SK-N-SH (cell line): Measurements from ENCODE around the gene CLDN9. TPM values are rescaled to one million over a fixed set of nuclear protein-coding genes. Genes with fewer than 3 reads are reported as not detected.

Source experiments
- CTCF ChIA-PET: fragments of 300-600, 350-600 bp; formaldehyde crosslinking; extraction: SDS; loops from one replicate; lab custom pipeline; 2021; lab: Yijun Ruan, JAX
- POLR2A ChIA-PET: fragments of 350-600 bp; sonication (Branson Sonifier 250); formaldehyde crosslinking; extraction: SDS; loops from one replicate; lab custom pipeline; 2020; ENCODE audit warnings: antibody characterized with exemption, inconsistent platforms; lab: Yijun Ruan, JAX
- DNase-seq: peaks from one replicate; pipeline ENCODE4 v3.0.0; 2012
- H2AFZ ChIP-seq: fragments of 200-600 bp; sonication (generic); 2 replicates; pipeline ENCODE4 v1.8.1; 2016; ENCODE audit warnings: antibody characterized with exemption, mild to moderate bottlenecking, low read depth
- H3F3A ChIP-seq: fragments of 200-600 bp; sonication (generic); replicated peaks from 2 replicates; pipeline ENCODE3; 2016; ENCODE audit warnings: antibody characterized with exemption, mild to moderate bottlenecking; ENCODE audit not compliant: insufficient read depth
- H3K27ac ChIP-seq, 2 experiments: fragments of 200-500 bp in 1 of 2; fragments of 200-600 bp in 1 of 2; sonication (Bioruptor generic) in 1 of 2; sonication (generic), shearing (Covaris generic) in 1 of 2; 2 replicates each; pipeline versions ENCODE4 v1.5.1 to v1.6.1; 2014 to 2016; ENCODE audit warnings: low read depth in 2 of 2, inconsistent platforms in 1 of 2, low read length in 1 of 2, mild to moderate bottlenecking in 1 of 2, mixed read lengths in 1 of 2
- H3K27me3 ChIP-seq: fragments of 200-600 bp; sonication (generic), shearing (Covaris generic); 2 replicates; pipeline ENCODE4 v1.6.1; 2016; ENCODE audit warnings: mixed run types; ENCODE audit not compliant: insufficient read depth
- H3K36me3 ChIP-seq, 2 experiments: fragments of 200-500 bp in 1 of 2; fragments of 200-600 bp in 1 of 2; sonication (Bioruptor generic) in 1 of 2; sonication (generic) in 1 of 2; replicated peaks in 1 of 2; 2 replicates each; pipeline versions ENCODE3 to v1.5.1; 2014 to 2016; ENCODE audit warnings: low read length in 1 of 2, mild to moderate bottlenecking in 1 of 2; ENCODE audit not compliant: insufficient read depth in 2 of 2, control insufficient read depth in 1 of 2
- H3K4me1 ChIP-seq, 2 experiments: fragments of 200-500 bp in 1 of 2; fragments of 200-600 bp in 1 of 2; sonication (Bioruptor generic) in 1 of 2; sonication (generic), shearing (Covaris generic) in 1 of 2; 2 replicates each; pipeline versions ENCODE4 v1.5.1 to v1.6.1; 2014 to 2016; ENCODE audit warnings: low read depth in 1 of 2, low read length in 1 of 2, mixed run types in 1 of 2; ENCODE audit not compliant: insufficient read depth in 2 of 2, control insufficient read depth in 1 of 2
- H3K4me2 ChIP-seq: fragments of 200-600 bp; sonication (generic), shearing (Covaris generic); 2 replicates; pipeline ENCODE4 v1.6.1; 2017; ENCODE audit warnings: mixed run types
- H3K4me3 ChIP-seq, 2 experiments: fragments of 200-500 bp in 1 of 2; fragments of 200-600 bp in 1 of 2; sonication (Bioruptor generic) in 1 of 2; sonication (generic), shearing (Covaris generic) in 1 of 2; 2 replicates each; pipeline versions ENCODE4 v1.5.1 to v1.8.1; 2014 to 2016; ENCODE audit warnings: low read depth in 2 of 2, inconsistent platforms in 1 of 2, low read length in 1 of 2, mild to moderate bottlenecking in 1 of 2, mixed read lengths in 1 of 2, moderate library complexity in 1 of 2
- H3K79me2 ChIP-seq: fragments of 200-600 bp; sonication (generic); 2 replicates; pipeline ENCODE4 v1.8.1; 2017; ENCODE audit warnings: mild to moderate bottlenecking; ENCODE audit not compliant: insufficient read depth
- H3K9ac ChIP-seq: fragments of 200-600 bp; sonication (generic); 2 replicates; pipeline ENCODE4 v1.6.1; 2017; ENCODE audit warnings: mixed run types
- H3K9me2 ChIP-seq: fragments of 200-600 bp; sonication (generic); 2 replicates; pipeline ENCODE4 v1.6.1; 2017; ENCODE audit warnings: mixed run types
- H3K9me3 ChIP-seq: fragments of 200-600 bp; sonication (generic); 2 replicates; pipeline ENCODE4 v1.6.1; 2017; ENCODE audit warnings: mixed run types, mild to moderate bottlenecking, moderate library complexity
- H4K20me1 ChIP-seq: fragments of 200-600 bp; sonication (generic); 2 replicates; pipeline ENCODE4 v1.6.1; 2017; ENCODE audit warnings: mild to moderate bottlenecking, mixed run types; ENCODE audit not compliant: insufficient read depth
- CTCF ChIP-seq: fragments of 200-600 bp; sonication (generic); IDR thresholded peaks from 2 replicates; pipeline ENCODE4 v1.6.1; 2017; ENCODE audit warnings: antibody characterized with exemption, mild to moderate bottlenecking, moderate library complexity
- ELF1 ChIP-seq: IDR thresholded peaks from 2 replicates; pipeline ENCODE4 v1.4.0; 2012
- EP300 ChIP-seq, 2 experiments: IDR thresholded peaks; 2 replicates each; pipeline versions ENCODE4 v1.4.0 to v1.6.1; 2012; ENCODE audit warnings: borderline replicate concordance in 1 of 2, low read depth in 1 of 2, low read length in 1 of 2
- EZH2phosphoT487 ChIP-seq: fragments of 200-600 bp; sonication (generic); IDR thresholded peaks from 2 replicates; pipeline ENCODE4 v1.6.1; 2017; ENCODE audit warnings: low read depth, mixed run types, mild to moderate bottlenecking, antibody characterized with exemption, moderate library complexity, borderline replicate concordance
- FOXJ3 ChIP-seq: sonication (generic); formaldehyde crosslinking; IDR thresholded peaks from 2 replicates; pipeline ENCODE4 v1.5.1; 2020; ENCODE audit warnings: mild to moderate bottlenecking, missing genetic modification reagents
- IRF3 ChIP-seq: fragments of 150-350 bp; IDR thresholded peaks from 2 replicates; pipeline ENCODE4 v1.6.1; 2016; ENCODE audit warnings: mild to moderate bottlenecking, low read depth, low read length
- MEF2A ChIP-seq: IDR thresholded peaks from 2 replicates; pipeline ENCODE4 v1.4.0; 2012; ENCODE audit warnings: low read depth, borderline replicate concordance
- MXI1 ChIP-seq: IDR thresholded peaks from 2 replicates; pipeline ENCODE4 v1.6.1; 2012; ENCODE audit warnings: mild to moderate bottlenecking, low read depth, low read length, improper control_type of control experiment
- NFIC ChIP-seq: IDR thresholded peaks from 2 replicates; pipeline ENCODE4 v1.4.0; 2012; ENCODE audit warnings: borderline replicate concordance
- NRF1 ChIP-seq: IDR thresholded peaks from 2 replicates; pipeline ENCODE4 v1.6.1; 2012; ENCODE audit warnings: low read depth, mild to moderate bottlenecking, low read length
- PBX3 ChIP-seq: IDR thresholded peaks from 2 replicates; pipeline ENCODE4; 2012
- POLR2AphosphoS5 ChIP-seq: IDR thresholded peaks from 2 replicates; pipeline ENCODE4 v1.6.1; 2012; ENCODE audit warnings: low read depth, low read length
- RCOR1 ChIP-seq: fragments of 150-350 bp; IDR thresholded peaks from 2 replicates; pipeline ENCODE4 v1.6.1; 2017; ENCODE audit warnings: antibody characterized with exemption, low read length
- REST ChIP-seq: IDR thresholded peaks from 2 replicates; pipeline ENCODE4 v1.6.1; 2012; ENCODE audit warnings: mild to moderate bottlenecking, low read depth, low read length, moderate library complexity
- TAF1 ChIP-seq: IDR thresholded peaks from 2 replicates; pipeline ENCODE4 v1.6.1; 2012; ENCODE audit warnings: low read depth, mild to moderate bottlenecking, low read length, moderate library complexity, borderline replicate concordance
- TCF12 ChIP-seq: IDR thresholded peaks from 2 replicates; pipeline ENCODE4 v1.4.0; 2012
- USF1 ChIP-seq: IDR thresholded peaks from 2 replicates; pipeline ENCODE4 v1.4.0; 2012; ENCODE audit warnings: low read depth, borderline replicate concordance
- YY1 ChIP-seq: IDR thresholded peaks from 2 replicates; pipeline ENCODE4 v1.4.0; 2012; ENCODE audit warnings: low read depth, mild to moderate bottlenecking
- WGBS: methylation state at CpG from one replicate; pipeline ENCODE4 v1.1.6; 2017; ENCODE audit warnings: low lambda C conversion rate; 5-methylcytosine and 5-hydroxymethylcytosine counted together
- polyA plus RNA-seq, 3 experiments: library from polyadenylated mRNA; depleted of rRNA; stranded (reverse); fragments of >200 nt; gene quantifications; 2 replicates each; pipeline ENCODE4 v1.2.3, GENCODE V29; 2012

Gene CLDN9
- polyA plus RNA-seq, 1 of the 3 experiments (the other 2 are of a cell fraction) = 0.08 TPM

- no peak overlapping the region for H3K9ac ChIP-seq
- CTCF ChIA-PET = interaction anchor here (0.9 to 5.8 kb wide), 4 partner anchors 9 to 124 kb away, joined by 3 to 57 read pairs (median 3); no protein-coding TSS in a partner anchor
- H3K4me2 ChIP-seq = no peak overlapping the region
- no peaks in the 10 kb centered on the region for H3K9me3 ChIP-seq
- TF ChIP-seq POLR2AphosphoS5 = no peak
- no peak for TF ChIP-seq MEF2A
- TF ChIP-seq TCF12 = no peak
- no peak for TF ChIP-seq MXI1
- TF ChIP-seq EP300 (IDR thresholded peaks at IDR 0.05; ENCODE audit: borderline replicate concordance in 1 of 2, low read depth in 1 of 2, low read length in 1 of 2) = no peak
- no peak for TF ChIP-seq YY1
- TF ChIP-seq FOXJ3 = no peak
- no peak for TF ChIP-seq IRF3
- TF ChIP-seq TAF1 = no peak
- TF ChIP-seq EZH2phosphoT487 = no peak
- TF ChIP-seq RCOR1 = no peak
- TF ChIP-seq USF1 = no peak
- TF ChIP-seq NRF1 = no peak
- no peak for TF ChIP-seq ELF1
- no peak for TF ChIP-seq NFIC
- TF ChIP-seq PBX3 = no peak
- TF ChIP-seq, all 33 proteins: peak for 0
- H3K9me2 ChIP-seq = no peaks in the 10 kb centered on the region
- POLR2A ChIA-PET = no interaction called here
- no peaks in the 10 kb centered on the region for H3K36me3 ChIP-seq
- peaks cover 37% of the 10 kb centered on the region for H3K27me3 ChIP-seq
- no peak overlapping the region for H2AFZ ChIP-seq
- no peaks in the 10 kb centered on the region; a peak in 1 of 4 replicates for H3K4me1 ChIP-seq
- peaks cover 4% of the 10 kb centered on the region for H3F3A ChIP-seq
- no peak for DNase-seq
- no peak overlapping the region for H3K27ac ChIP-seq
- no peak overlapping the region for H3K4me3 ChIP-seq
- WGBS = 59% methylated on average over 4 of the region's 4 CpGs
- H4K20me1 ChIP-seq = no peaks in the 10 kb centered on the region
- H3K79me2 ChIP-seq = no peaks in the 10 kb centered on the region
These were observed 38.3 kb downstream of the CLDN9 start for GRCh38 chr16:3051009-3051408.

GRCh38 chr16:3051494-3051893 lies 38.8 kb downstream of the CLDN9 start:
- H3K9me3 ChIP-seq = no peaks in the 10 kb centered on the region
- H3K79me2 ChIP-seq = no peaks in the 10 kb centered on the region
- no peaks in the 10 kb centered on the region for H3K36me3 ChIP-seq
- H3K4me2 ChIP-seq = no peak overlapping the region
- no peak for DNase-seq
- ChIA-PET POLR2A (interaction anchor here (0.5 to 0.8 kb wide), 2 partner anchors 27 to 42 kb away, joined by 3 read pairs; no protein-coding TSS in a partner anchor), CTCF (interaction anchor here (0.7 to 5.8 kb wide), 5 partner anchors 8 to 124 kb away, joined by 3 to 57 read pairs (median 3); no protein-coding TSS in a partner anchor)
- H3F3A ChIP-seq = peaks cover 4% of the 10 kb centered on the region
- WGBS = 76% methylated on average over 9 of the region's 9 CpGs
- TF ChIP-seq REST = no peak
- no peak for TF ChIP-seq CTCF
- no peak for TF ChIP-seq PBX3
- H3K27ac ChIP-seq = no peak overlapping the region
- no peak overlapping the region for H3K9ac ChIP-seq
- H3K27me3 ChIP-seq = peaks cover 32% of the 10 kb centered on the region
- no peak overlapping the region for H3K4me3 ChIP-seq
- no peaks in the 10 kb centered on the region for H3K4me1 ChIP-seq
- no peak overlapping the region for H2AFZ ChIP-seq
- no peaks in the 10 kb centered on the region for H4K20me1 ChIP-seq
- H3K9me2 ChIP-seq = no peaks in the 10 kb centered on the region
